ENCODE results near the gene CDK18.
A peak's percentile ranks its signal among the peaks of the same experiment; 100 is the strongest.

CDK18 gene

GRCh38 chr1:205542367-205542766 lies 37.9 kb downstream of the CDK18 start:
- no peak for DNase-seq

- peak; percentile 48 for DNase-seq
These were observed 39.2 kb downstream of the CDK18 start for GRCh38 chr1:205543351-205544301.

GRCh38 chr1:205545001-205545919 lies 40.8 kb downstream of the CDK18 start:
- no peak for DNase-seq

GRCh38 chr1:205545991-205546390 lies 41.5 kb downstream of the CDK18 start:
- no peak for DNase-seq

- DNase-seq: no peak
These were observed 42.1 kb downstream of the CDK18 start for GRCh38 chr1:205546541-205546940.

- DNase-seq: no peak
These were observed 43.7 kb downstream of the CDK18 start for GRCh38 chr1:205547936-205548827.

- DNase-seq: no peak
These were observed 49.8 kb downstream of the CDK18 start for GRCh38 chr1:205554026-205554811.

- no peak for DNase-seq
These were observed 57.2 kb downstream of the CDK18 start for GRCh38 chr1:205561501-205562203.

GRCh38 chr1:205563927-205564441 lies 59.5 kb downstream of the CDK18 start:
- no peak for DNase-seq

- DNase-seq: no peak
These were observed 61.3 kb downstream of the CDK18 start for GRCh38 chr1:205565799-205566198.

- no peak for DNase-seq
These were observed 63.2 kb downstream of the CDK18 start for GRCh38 chr1:205567716-205568115.

GRCh38 chr1:205568135-205568468 lies 63.6 kb downstream of the CDK18 start:
- DNase-seq: no peak

GRCh38 chr1:205568469-205569361 lies 64.2 kb downstream of the CDK18 start:
- no peak for DNase-seq

GRCh38 chr1:205569411-205570172 lies 65.1 kb downstream of the CDK18 start:
- DNase-seq: no peak

GRCh38 chr1:205570173-205570501 lies 65.7 kb downstream of the CDK18 start:
- DNase-seq: no peak

GRCh38 chr1:205570796-205571537 lies 66.5 kb downstream of the CDK18 start:
- no peak for DNase-seq

GRCh38 chr1:205571747-205572146 lies 67.3 kb downstream of the CDK18 start:
- no peak for DNase-seq

GRCh38 chr1:205572421-205572820 lies 68.0 kb downstream of the CDK18 start:
- no peak for DNase-seq

All from NCI-H1105 (cell line).